Endothelial cell of hepatic sinusoid (primary cell): ENCODE measurements around the gene CCSAP.
"Not testable (repeated sequence)": the region's sequence is repeated elsewhere in the genome, so short reads cannot be mapped to it uniquely, and the experiment has no call there.

Experiments used
- in situ Hi-C: cut with HindIII; loops from 2 replicates; pipeline ENCODE4 v1.10.0; 2017; ENCODE audit warnings: low sequenced_read_pairs

Gene CCSAP

GRCh38 chr1:229364207-229365065 is 21.6 kb upstream of the CCSAP start:
- in situ Hi-C loops = no loop called here

- in situ Hi-C loops = no loop called here
Observed at GRCh38 chr1:229363723-229364122, 20.9 kb upstream of the CCSAP start.

- in situ Hi-C loops = no loop called here
Observed at GRCh38 chr1:229360420-229360819, 17.6 kb upstream of the CCSAP start.

GRCh38 chr1:229355661-229356060 is 12.8 kb upstream of the CCSAP start:
- in situ Hi-C loops = no loop called here

GRCh38 chr1:229354226-229354625 is 11.4 kb upstream of the CCSAP start:
- in situ Hi-C loops = no loop called here

GRCh38 chr1:229352975-229353374 is 10.1 kb upstream of the CCSAP start:
- in situ Hi-C loops = no loop called here

- in situ Hi-C loops = loop anchor here (5.0 kb wide), 1 partner anchor 58 kb away; no protein-coding TSS in a partner anchor
Observed at GRCh38 chr1:229349463-229350385, 6.9 kb upstream of the CCSAP start.

- in situ Hi-C loops = loop anchor here (5.0 kb wide), 1 partner anchor 60 kb away; no protein-coding TSS in a partner anchor
Observed at GRCh38 chr1:229347528-229347927, 4.7 kb upstream of the CCSAP start.

GRCh38 chr1:229344937-229345684 is 2.3 kb upstream of the CCSAP start:
- in situ Hi-C loops = loop anchor here (5.0 kb wide), 1 partner anchor 62 kb away; no protein-coding TSS in a partner anchor

GRCh38 chr1:229344139-229344538 is 1.3 kb upstream of the CCSAP start:
- in situ Hi-C loops = no loop called here

- in situ Hi-C loops = no loop called here
Observed at GRCh38 chr1:229341774-229342655, 832 bp downstream of the CCSAP start.

- in situ Hi-C loops = no loop called here
Observed at GRCh38 chr1:229340496-229340895, 2.4 kb downstream of the CCSAP start.

- in situ Hi-C loops = no loop called here
Observed at GRCh38 chr1:229339520-229339919, 3.3 kb downstream of the CCSAP start.

GRCh38 chr1:229339086-229339485 is 3.8 kb downstream of the CCSAP start:
- in situ Hi-C loops = no loop called here

GRCh38 chr1:229336345-229336744 is 6.5 kb downstream of the CCSAP start:
- in situ Hi-C loops = no loop called here

GRCh38 chr1:229334716-229335115 is 8.1 kb downstream of the CCSAP start:
- in situ Hi-C loops = no loop called here

- in situ Hi-C loops = no loop called here
Observed at GRCh38 chr1:229334269-229334668, 8.6 kb downstream of the CCSAP start.

- in situ Hi-C loops = no loop called here
Observed at GRCh38 chr1:229328598-229329362, 14.1 kb downstream of the CCSAP start.

GRCh38 chr1:229327765-229328164 is 15.1 kb downstream of the CCSAP start:
- in situ Hi-C loops = not testable (repeated sequence)
